Brain microvascular endothelial cell (primary cell): Measurements from ENCODE around the gene CSH2.

Experiments
- DNase-seq: peaks from one replicate; pipeline ENCODE4 v3.0.0-alpha.2; 2020
- H3K27ac ChIP-seq: fragments of 250-450 bp; sonication (Bioruptor Pico); 2 replicates; pipeline ENCODE4 v1.5.1; 2020; ENCODE audit warnings: mild to moderate bottlenecking, moderate library complexity
- H3K27me3 ChIP-seq: fragments of 250-450 bp; sonication (Bioruptor Pico); replicated peaks from 2 replicates; pipeline ENCODE4 v1.5.1; 2020; ENCODE audit warnings: mild to moderate bottlenecking
- H3K36me3 ChIP-seq: fragments of 250-450 bp; sonication (Bioruptor Pico); replicated peaks from 2 replicates; pipeline ENCODE4 v1.5.1; 2020; ENCODE audit warnings: mild to moderate bottlenecking
- H3K4me3 ChIP-seq: 2 replicates; pipeline ENCODE4 v1.5.1; 2011; ENCODE audit warnings: low read depth, mild to moderate bottlenecking, control low read depth, low read length, moderate library complexity
- CTCF ChIP-seq: IDR thresholded peaks from 2 replicates; pipeline ENCODE4 v1.5.1; 2011; ENCODE audit warnings: low read depth, mild to moderate bottlenecking, moderate library complexity, low read length, control low read depth, inconsistent platforms; ENCODE audit errors: missing control alignments
- in situ Hi-C: cut with HindIII; loops from 2 replicates; pipeline ENCODE4 v1.10.0; 2017; ENCODE audit warnings: low sequenced_read_pairs, low pct_ligation_motif_present

Gene CSH2

GRCh38 chr17:63822537-63822936, 50.9 kb downstream of the CSH2 start:
- Histone ChIP-seq H3K4me3 (no peak overlapping the region), H3K27ac (no peak overlapping the region), H3K36me3 (peaks cover 81% of the 10 kb centered on the region), H3K27me3 (no peaks in the 10 kb centered on the region)
- no peak for TF ChIP-seq CTCF
- in situ Hi-C loops, result no loop called here
- DNase-seq, result no peak
